ENCODE measurements around the gene CHCHD4.

DNA sequence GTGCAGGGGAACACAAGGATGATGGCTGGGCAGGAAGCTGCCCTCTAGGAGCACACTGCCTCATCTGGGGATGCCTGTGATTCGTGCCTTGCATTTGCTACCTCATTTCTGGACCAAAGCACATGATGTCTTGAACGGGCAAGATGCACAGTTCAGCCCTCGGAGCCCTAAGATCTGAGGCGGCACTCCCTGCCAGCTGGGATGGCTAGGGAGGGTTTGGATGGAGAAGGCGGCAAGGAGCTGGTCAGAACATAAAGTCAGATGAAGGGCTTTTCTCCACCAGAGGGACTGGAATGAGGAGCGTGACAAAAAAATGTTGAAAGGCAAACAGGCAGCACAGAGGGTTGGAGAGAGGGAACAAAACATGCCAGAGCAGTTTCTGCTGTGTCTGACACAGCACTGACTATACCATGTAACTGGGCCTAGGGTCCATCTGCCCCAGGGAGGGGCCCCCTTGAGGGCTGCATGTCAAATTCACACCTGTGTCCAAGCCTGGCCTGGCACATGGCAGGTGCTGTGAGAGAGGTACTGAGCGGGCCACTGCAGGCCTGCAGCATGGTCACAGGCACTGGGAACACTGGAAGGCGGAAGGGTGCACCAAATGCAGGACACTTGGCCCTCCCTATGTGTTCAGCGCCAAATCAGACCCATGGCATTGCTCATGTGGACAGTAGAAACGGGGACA lies 21.9 kb upstream of the CHCHD4 start:
- TF ChIP-seq, protein P1, sequence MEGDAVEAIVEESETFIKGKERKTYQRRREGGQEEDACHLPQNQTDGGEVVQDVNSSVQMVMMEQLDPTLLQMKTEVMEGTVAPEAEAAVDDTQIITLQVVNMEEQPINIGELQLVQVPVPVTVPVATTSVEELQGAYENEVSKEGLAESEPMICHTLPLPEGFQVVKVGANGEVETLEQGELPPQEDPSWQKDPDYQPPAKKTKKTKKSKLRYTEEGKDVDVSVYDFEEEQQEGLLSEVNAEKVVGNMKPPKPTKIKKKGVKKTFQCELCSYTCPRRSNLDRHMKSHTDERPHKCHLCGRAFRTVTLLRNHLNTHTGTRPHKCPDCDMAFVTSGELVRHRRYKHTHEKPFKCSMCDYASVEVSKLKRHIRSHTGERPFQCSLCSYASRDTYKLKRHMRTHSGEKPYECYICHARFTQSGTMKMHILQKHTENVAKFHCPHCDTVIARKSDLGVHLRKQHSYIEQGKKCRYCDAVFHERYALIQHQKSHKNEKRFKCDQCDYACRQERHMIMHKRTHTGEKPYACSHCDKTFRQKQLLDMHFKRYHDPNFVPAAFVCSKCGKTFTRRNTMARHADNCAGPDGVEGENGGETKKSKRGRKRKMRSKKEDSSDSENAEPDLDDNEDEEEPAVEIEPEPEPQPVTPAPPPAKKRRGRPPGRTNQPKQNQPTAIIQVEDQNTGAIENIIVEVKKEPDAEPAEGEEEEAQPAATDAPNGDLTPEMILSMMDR (IDR thresholded peaks at IDR 0.05; ENCODE audit: borderline replicate concordance, extremely low read depth, low read length, poor library complexity, severe bottlenecking): no peak
- no peak for TF ChIP-seq EZH2 (IDR thresholded peaks at IDR 0.05; ENCODE audit: borderline replicate concordance, low read depth, low read length, severe bottlenecking)

Data from DND-41 (cell line).